Measurements from ENCODE around the gene NTMT2.

GRCh38 chr1:170131450-170131849 is 14.3 kb upstream of the NTMT2 start:
- TF ChIP-seq, protein P1, sequence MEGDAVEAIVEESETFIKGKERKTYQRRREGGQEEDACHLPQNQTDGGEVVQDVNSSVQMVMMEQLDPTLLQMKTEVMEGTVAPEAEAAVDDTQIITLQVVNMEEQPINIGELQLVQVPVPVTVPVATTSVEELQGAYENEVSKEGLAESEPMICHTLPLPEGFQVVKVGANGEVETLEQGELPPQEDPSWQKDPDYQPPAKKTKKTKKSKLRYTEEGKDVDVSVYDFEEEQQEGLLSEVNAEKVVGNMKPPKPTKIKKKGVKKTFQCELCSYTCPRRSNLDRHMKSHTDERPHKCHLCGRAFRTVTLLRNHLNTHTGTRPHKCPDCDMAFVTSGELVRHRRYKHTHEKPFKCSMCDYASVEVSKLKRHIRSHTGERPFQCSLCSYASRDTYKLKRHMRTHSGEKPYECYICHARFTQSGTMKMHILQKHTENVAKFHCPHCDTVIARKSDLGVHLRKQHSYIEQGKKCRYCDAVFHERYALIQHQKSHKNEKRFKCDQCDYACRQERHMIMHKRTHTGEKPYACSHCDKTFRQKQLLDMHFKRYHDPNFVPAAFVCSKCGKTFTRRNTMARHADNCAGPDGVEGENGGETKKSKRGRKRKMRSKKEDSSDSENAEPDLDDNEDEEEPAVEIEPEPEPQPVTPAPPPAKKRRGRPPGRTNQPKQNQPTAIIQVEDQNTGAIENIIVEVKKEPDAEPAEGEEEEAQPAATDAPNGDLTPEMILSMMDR (IDR thresholded peaks at IDR 0.05; ENCODE audit: low read depth, low read length), result no peak
- no peak for TF ChIP-seq EZH2phosphoT487 (IDR thresholded peaks at IDR 0.05; ENCODE audit: low read depth)

All from OCI-LY3 (cell line).